SU-DHL-6 (cell line): ENCODE data around the gene CT47C1.

Experiments
- EZH2phosphoT487 ChIP-seq: fragments of 200-600 bp; sonication (generic), shearing (Covaris generic); conservative IDR thresholded peaks from 2 replicates; pipeline ENCODE4 v1.6.1; 2018; ENCODE audit warnings: mild to moderate bottlenecking, antibody characterized with exemption, low read length, moderate library complexity, mixed read lengths
- TF ChIP-seq, protein P1 (sequence below): fragments of 200-600 bp; sonication (generic); IDR thresholded peaks from one replicate; pipeline ENCODE4 v1.5.1; 2017; ENCODE audit warnings: antibody characterized with exemption, mild to moderate bottlenecking, low read length, moderate library complexity; ENCODE audit not compliant: insufficient read depth, poor library complexity, severe bottlenecking

GRCh38 chrX:119073911-119074310 lies 1.1 kb downstream of the CT47C1 start:
- TF ChIP-seq, protein P1, sequence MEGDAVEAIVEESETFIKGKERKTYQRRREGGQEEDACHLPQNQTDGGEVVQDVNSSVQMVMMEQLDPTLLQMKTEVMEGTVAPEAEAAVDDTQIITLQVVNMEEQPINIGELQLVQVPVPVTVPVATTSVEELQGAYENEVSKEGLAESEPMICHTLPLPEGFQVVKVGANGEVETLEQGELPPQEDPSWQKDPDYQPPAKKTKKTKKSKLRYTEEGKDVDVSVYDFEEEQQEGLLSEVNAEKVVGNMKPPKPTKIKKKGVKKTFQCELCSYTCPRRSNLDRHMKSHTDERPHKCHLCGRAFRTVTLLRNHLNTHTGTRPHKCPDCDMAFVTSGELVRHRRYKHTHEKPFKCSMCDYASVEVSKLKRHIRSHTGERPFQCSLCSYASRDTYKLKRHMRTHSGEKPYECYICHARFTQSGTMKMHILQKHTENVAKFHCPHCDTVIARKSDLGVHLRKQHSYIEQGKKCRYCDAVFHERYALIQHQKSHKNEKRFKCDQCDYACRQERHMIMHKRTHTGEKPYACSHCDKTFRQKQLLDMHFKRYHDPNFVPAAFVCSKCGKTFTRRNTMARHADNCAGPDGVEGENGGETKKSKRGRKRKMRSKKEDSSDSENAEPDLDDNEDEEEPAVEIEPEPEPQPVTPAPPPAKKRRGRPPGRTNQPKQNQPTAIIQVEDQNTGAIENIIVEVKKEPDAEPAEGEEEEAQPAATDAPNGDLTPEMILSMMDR, result no peak
- TF ChIP-seq EZH2phosphoT487, result no peak
